ENCODE results near the gene GJA8.
A peak's percentile ranks its signal among the peaks of the same experiment; 100 is the strongest.
"Not testable (repeated sequence)": the region's sequence is repeated elsewhere in the genome, so short reads cannot be mapped to it uniquely, and the experiment has no call there.

The GJA8 gene

DNA sequence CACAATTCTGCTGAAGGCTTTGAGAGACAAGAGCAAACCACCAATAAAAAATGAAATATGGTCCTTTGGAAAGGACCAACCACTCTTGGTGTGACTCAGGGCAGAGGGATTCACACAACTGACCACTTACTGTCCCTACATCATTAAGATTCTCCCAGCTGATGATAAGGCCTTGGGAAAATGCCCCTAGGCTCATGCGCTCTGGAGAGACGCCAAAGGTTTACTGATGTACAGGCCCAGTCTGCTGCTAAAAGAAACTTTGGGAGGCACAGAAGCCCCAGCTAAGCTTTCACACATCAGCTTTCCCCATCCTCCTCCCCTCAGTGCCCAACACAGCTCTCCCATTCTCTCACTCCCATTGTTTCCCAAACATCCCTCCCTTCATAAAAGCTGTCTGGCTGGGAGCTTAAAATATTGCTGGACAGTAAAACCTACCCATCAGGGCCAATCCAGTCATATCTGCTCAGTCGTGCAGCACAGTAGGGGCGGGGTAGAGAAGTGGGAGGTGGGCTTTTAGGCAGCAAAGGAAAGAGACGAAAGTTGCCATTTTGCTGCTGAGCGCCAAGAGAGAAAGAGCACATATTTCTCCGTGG is at the start of gene GJA8:
GJA8 (plus strand) TSS at position 543 of the 593 bp plus-strand sequence. CDS start 5,161 bp downstream, outside the sequence.
- no peak for DNase-seq

DNA sequence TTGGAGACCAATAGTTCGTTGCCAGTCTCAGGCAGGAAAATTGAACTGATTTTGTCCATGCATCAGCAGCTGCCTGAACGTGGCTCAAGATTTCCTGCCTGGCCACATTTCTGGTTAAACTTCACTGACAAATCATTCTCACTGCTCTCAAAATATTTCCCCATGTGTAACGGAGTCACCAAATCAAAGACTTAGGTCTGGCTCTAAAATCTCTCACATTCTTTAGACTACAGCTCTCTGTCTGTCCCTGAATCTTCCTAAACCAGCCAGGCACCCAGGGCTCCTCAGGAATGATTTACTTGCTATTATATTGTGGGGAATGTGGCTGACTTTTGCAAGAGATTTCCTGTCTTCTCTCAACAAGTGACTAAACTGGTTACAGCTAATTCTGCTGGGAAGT is 49.2 kb upstream of the GJA8 start:
- no peak for DNase-seq

DNA sequence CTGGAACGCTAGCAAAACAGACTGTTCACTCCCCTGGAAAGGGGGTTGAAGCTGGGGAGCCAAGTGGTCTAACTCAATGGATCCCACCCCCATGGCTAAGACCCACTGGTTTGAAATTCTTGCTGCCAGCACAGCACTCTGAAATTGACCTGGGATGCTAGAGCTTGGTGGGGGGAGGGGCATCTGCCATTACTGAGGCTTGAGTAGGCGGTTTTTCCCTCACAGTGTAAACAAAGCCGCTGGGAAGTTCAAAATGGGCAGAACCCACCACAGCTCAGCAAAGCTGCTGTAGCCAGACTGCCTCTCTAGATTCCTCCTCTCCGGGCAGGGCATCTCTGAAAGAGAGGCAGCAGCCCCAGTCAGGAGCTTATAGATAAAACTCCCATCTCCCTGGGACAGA is 47.6 kb upstream of the GJA8 start:
- not testable (repeated sequence) for DNase-seq

DNA sequence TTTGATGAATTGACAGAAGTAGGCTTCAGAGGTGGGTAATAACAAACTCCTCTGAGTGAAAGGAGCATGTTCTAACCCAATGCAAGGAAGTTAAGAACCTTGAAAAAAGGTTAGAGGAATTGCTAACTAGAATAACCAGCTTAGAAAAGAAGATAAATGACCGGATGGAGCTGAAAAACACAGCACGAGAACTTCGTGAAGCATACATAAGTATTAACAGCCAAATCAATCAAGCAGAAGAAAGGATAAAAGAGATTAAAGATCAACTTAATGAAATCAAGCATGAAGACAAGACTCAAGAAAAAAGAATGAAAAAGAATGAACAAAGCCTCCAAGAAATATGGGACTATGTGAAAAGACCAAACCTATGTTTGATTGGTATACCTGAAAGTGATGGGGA is 46.6 kb upstream of the GJA8 start:
- DNase-seq: not testable (repeated sequence)

- DNase-seq: not testable (repeated sequence)
Observed at GRCh38 chr1:147867204-147867603, 35.4 kb upstream of the GJA8 start.

- DNase-seq: no peak
Observed at GRCh38 chr1:147878022-147878421, 24.6 kb upstream of the GJA8 start.

DNA sequence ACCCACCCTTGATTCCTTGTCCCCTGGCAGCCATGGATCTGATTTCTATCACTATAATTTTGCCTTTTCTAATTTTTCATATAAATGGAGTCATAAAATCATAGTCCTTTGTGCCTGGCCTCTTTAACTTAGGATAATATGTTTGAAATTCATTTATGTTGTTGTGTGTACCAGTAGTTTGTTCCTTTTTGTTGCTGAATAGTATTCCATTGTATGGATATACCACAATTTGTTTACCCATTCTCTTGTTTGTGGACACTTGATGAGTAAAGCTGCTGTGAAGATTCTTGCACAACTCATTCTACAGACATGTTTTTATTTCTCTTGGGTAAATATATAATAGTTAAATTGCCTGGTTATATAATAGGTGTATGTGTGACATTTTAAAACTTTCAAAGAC is 22.7 kb upstream of the GJA8 start:
- no peak for DNase-seq

- no peak for DNase-seq
Observed at GRCh38 chr1:147882535-147882934, 20.1 kb upstream of the GJA8 start.

DNA sequence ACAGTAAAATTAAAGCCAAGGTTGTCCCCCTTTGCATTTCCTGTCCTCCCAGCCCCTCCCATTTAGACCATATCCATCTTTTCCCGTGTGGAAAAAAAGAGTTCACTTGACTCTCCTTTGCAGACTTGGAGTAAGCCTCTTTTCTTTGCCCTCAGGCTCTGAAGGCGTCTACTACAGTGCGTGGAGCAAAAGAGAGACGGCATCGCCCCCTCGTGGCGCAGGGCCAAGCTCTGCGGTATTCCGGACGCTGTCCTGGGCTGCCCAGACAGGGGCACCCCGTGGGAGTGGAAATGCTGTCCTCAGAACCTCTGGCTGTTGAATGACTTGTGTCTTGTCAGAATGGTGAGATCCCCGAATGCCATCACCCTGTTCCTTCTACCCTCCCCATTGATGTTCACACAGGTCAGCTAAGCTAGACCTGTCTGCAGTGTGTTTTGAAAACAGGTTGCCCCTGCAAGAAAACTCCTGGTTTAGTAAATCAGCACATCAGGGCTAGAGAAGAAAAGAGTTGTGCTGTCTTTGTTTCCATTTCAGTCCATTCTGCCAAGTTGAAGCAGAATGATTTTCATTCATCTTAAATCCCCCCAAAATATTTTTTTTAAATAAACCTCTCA is 12.3 kb upstream of the GJA8 start:
- peak; percentile 3 for DNase-seq

DNA sequence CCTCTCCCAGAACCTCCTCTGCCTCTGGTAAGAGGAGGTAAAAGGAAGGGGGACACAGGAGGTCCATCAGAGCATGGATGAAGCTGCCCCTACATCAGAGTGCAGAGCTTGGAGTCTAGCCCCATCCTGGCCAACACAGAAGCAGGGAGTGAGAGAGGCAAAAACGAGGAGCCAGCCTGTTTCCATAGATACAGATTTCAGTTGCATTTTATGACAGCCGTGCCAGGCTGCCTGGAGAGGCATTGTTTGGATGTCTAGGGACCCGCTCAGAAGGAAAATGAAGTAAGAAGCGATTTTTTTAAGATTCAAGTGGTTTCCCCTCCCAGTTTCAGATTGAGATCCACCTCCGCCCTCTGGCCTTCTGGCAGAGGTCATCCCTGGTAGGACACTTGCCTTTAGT is 11.5 kb upstream of the GJA8 start:
- no peak for DNase-seq

DNA sequence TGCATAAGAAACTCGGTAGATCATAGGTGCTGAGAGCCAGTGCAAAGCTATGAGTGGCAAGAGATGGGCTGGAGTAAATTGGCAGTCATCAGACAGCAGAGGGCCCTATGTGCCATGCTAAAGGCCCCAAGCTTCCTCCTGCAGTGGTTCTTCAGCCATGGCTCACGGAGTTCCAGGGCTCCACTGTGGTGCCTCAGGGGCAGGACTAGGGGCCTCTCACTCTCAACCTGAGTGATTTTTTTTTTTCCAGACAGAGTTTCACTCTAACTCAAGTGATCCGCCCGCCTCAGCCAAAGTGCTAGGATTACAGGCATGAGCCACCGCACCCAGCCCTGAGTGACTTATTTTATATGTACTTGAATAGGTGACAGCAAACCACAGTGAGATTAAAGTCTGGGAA is 10.4 kb upstream of the GJA8 start:
- DNase-seq: no peak

- peak; percentile 21 for DNase-seq
Observed at GRCh38 chr1:147892731-147893214, 9.8 kb upstream of the GJA8 start.

DNA sequence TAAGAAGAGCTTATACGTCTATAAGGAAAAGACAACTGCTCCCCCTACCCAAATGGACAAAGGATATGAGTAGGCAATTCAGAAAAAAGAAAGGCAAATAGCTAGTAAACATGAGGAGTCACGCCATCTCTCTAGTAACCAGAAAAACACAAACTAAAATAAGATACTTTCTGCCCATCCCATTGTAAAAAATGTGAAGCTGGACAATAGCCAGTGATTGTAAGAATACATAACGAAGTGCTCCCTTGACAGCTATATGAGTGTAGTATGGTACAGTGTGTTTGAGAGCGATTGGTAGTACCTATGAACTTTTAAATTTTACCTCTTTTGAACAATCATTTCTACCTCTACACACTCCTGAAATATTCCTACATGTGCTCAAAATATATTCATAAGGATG is 7.5 kb upstream of the GJA8 start:
- no peak for DNase-seq

DNA sequence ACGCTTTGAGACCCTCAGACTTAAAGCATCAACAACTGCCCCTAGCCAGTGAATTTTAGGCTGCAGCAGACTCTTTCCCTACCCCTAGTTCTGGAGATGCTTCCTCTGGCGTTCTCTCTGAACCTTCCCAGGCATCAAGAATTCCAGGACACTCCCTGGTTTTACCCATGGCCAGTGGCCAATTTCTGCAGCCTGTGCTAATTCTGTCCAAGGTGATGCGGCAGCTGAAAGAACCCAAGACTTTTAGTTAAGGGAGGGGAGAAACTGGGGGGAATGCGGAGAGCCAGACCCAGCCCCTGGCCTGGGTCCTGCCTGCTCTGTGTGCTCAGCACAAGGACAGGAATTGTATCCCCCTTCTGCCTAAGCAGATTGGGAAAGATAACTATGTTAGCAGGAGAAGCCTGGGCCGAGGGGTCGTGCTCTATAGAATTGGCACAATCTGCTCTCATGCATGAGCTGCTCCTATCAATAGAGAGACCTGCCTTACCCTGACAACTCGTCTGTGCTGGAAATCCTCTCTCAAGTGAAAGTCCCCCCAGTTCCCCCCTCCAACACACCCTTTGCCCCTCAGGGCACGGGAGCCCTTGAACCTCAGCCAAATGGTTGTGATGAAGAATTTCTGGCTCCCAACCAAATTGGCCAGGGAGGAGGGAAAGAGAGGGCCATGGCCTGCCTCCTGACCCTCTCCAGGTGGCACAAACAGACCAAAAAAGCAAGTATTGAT is 5.4 kb upstream of the GJA8 start:
- DNase-seq: no peak

DNA sequence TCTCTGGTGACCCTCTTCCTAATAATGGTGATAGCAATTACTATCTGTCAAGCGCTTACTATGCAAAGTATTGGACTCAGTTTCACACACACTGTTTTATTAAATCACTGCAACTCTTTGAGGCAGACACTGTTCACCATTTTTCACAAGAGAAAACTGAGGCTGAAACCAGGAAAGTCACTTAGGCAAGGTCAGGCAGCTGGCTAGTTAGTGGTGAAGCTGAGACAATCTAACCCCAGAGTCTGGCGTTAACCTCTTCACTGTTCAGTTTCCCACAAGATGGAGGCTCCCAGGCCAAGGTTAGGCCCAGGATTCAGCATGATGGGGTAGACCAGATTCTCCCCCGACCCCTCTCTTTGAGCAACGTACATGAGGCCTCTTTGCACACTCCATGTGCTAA is 4.8 kb upstream of the GJA8 start:
- no peak for DNase-seq

DNA sequence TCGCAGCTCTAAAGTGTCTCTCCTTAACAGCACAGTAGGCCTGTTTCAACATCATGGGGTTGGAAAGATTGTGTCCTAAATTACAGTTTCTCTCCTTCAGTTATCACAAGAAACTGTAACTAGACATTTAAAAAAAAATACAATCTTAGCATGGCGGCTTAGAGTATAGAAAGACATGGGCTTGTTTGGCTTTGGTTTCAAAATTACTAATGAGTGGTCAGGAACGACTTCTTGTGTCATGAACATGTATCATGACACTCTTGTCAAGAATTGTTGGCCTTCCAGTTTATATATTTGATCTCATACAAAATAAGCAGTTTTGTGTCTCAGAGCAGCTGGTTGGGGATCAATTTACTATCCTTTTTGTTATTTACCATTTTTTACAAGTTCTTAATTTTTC is 2.1 kb downstream of the GJA8 start:
- DNase-seq: no peak

GRCh38 chr1:147907786-147908509 is 5.4 kb downstream of the GJA8 start:
- no peak for DNase-seq

DNA sequence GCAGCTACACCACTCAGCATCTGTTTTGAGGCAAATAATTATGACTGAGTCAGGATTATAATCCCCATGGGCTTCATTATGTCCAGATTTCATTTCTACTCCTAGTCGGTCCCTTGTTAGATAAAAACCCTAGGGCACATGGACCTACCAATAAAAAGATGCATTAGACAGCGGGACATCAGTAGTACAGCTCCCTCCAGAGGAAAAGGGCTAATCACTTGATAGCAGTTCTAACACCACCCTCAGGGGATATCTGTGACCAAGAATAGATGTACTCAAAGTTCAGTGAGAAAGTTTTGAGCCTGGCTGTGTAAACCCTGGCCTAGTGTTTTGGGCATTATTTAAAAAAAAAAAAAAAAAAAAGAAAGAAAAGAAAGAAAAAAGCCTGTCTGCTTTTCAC is 10.0 kb downstream of the GJA8 start:
- DNase-seq: no peak

- no peak for DNase-seq
Observed at GRCh38 chr1:147913362-147913942, 10.9 kb downstream of the GJA8 start.

GRCh38 chr1:147919896-147920295 is 17.3 kb downstream of the GJA8 start:
- DNase-seq: no peak

GRCh38 chr1:147924813-147925212 is 22.2 kb downstream of the GJA8 start:
- DNase-seq: no peak

DNA sequence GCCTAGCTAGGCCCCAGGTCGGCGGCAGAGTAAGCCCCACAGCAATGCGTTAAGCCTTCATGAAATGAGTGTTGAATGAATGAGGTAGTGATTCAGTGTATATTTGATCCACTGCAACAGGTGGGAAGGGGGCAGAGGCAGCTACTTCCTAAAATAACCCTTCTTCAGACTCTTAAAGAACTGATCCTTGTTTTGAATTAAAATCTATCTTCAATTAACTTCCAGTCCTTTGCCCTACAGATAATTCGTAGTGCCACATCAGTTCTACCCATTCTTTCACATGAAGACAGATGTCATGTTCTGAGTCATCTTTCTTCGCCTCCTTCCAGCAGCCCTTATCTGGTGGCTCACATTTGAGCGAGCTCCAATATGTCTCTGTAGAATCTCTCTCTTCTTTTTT is 24.6 kb downstream of the GJA8 start:
- not testable (repeated sequence) for DNase-seq

GRCh38 chr1:147927689-147928088 is 25.1 kb downstream of the GJA8 start:
- not testable (repeated sequence) for DNase-seq
